Measurements from ENCODE around the gene PURB.
"Not testable (repeated sequence)": the region's sequence is repeated elsewhere in the genome, so short reads cannot be mapped to it uniquely, and the experiment has no call there.

PURB gene

GRCh38 chr7:44891372-44891771 lies 6.0 kb upstream of the PURB start:
- peak; percentile 37 for DNase-seq

DNA sequence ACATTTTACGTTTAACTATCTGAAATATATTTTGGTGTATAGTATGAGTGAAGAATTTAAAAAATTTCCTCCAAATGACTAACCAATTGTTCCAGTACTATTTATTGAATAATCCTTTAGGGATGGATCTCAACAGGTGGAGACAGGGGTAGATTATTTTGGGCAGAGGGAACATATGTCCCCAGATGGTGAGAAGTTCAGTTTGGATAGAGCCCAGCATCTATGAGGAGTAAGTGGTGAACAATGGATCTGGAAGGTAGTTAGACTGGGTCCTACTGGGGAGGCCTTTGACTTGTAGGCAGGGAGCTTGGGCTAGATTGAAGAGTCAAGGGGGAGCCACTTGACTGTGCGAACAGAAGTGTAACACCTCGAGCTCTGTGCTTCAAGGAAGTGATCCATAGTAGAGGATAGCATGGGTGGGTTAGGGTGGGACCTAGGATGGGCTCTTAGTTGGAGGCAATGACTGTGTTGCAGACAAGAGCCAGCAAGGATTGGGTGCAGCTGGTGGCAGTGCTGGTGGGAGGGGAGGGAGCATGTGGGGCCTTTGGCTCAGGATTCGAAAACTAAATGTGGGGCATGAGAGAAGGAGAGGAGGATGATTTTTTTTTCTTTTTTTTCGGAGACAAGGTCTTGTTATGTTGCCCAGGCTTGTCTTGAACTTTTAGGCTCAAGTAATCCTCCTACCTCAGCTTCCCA lies 3.9 kb upstream of the PURB start:
- DNase-seq, result no peak

DNA sequence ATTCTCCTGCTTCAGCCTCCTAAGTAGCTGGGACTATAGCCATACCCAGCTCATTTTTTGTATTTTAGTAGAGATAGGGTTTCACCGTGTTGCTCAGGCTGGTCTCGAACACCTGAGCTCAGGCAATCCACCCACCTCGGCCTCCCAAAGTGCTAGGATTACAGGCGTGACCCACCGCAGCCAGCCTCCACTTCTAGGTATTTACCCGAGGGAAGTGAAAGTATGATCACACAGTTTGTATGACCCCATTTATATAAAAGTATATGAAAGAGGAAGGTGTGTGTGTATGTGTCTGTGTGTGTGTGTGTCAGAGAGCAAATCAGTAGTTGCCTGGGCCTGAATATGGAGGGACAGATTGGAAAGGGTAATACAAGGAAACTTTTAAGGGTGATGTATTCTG lies 2.0 kb upstream of the PURB start:
- peak; percentile 58 for DNase-seq

DNA sequence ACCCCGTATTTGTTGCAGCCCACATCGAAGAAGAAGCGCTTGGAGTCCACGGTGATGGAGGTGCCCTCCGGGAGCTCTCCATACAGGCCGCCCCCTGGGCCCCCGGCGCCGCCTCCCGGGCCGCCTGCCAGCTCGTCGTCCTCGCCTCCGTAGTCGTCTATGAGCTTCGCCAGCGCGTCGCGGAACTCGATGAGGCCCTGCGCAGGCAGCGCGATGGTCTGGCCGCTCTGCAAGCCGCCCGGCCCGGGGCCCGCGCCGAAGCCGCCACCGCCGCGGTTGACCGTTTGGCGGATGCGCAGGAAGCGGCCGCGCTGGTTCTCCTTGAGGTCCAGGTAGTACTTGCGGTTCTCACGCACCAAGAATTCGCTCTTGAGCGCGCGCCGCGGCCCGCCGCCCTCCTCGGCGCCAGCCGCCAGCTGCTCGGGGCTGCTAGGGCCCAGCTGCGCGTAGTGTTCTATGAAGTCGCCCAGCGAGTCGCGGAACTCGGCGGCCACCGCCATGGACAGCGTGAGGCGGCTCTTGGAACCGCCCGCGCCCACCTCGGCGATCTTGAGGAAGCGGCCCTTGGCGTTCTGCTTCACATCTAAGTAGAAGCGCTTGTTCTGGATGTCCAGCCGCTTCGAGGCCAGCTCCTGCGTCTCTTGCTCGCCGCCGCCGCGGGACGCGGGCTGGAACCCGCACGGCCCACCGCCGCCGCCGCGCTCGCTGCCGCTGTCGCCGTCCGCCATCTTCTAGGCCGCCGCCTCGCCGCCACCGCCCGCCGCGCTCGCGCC lies 523 bp downstream of the PURB start:
- peak; percentile 42 for DNase-seq

GRCh38 chr7:44883961-44884620 lies 1.2 kb downstream of the PURB start:
- no peak for DNase-seq

DNA sequence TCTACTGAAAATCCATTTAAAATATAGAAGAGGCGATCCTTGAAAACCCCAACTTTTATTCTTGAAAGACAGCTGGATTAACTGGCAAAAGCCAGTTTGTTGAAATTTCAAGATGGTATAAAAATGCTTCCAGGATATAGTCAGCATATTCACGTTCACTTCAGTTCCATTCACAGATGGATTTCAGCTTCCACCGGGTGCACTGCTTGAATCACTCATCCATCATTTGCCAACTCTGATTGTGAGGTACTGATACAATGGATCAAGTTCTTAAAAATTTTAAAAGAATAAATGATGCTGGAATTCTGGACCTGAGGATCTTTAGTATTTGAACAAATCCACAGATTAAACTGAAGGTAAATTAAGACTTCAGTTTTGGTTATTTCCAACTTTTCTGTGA lies 2.4 kb downstream of the PURB start:
- DNase-seq, result no peak

DNA sequence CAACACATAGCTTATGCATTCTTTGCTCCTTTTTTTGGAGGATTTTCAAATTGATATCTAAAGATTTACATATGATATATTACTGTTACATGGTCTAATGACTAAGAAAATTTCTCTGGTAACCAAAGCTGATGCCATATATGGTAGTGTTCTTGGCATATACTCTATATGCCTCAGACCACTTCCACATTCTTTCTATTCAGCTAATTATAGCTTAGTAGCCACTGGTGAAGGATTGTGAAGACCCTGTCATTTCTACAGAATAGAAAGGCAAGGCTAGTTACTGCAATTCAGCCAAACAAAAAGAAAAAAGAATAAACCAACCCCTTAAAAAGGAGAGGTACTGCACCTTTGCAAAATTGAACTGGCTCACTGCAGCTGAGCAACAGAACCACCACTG lies 3.7 kb downstream of the PURB start:
- no peak for DNase-seq

- DNase-seq, result no peak
These were observed 4.2 kb downstream of the PURB start for GRCh38 chr7:44881066-44881600.

DNA sequence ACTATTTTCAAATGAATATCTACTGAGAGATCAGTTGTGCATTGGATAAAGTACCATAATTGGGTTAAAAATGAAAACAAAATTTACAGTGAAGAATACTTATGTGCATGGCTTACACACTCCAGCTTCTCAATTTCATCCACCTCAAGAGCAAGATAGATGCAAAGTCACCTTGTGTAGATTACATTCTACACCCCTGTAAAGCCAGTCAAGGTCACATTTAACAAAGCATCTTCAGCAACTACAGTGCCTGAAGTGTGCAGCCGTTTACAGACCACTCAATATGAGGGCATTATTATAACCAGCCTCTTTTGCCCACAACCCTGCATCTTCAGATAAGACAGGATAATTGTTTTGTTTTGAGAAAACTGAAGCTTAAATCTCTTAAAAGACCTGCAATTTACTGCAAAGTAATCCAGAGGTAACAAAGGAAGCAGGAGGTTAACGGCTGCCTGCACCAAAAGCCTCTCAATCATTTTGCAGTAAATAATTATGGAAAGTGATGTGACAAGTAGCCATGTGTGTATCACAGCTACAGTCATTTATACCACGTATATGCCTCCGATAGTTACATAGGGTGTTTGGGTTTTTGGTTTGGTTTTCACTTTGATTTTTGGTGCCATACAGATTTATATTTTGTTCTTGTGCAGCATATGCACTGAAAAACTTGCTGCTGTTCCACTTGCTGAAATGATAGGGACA lies 4.9 kb downstream of the PURB start:
- no peak for DNase-seq

DNA sequence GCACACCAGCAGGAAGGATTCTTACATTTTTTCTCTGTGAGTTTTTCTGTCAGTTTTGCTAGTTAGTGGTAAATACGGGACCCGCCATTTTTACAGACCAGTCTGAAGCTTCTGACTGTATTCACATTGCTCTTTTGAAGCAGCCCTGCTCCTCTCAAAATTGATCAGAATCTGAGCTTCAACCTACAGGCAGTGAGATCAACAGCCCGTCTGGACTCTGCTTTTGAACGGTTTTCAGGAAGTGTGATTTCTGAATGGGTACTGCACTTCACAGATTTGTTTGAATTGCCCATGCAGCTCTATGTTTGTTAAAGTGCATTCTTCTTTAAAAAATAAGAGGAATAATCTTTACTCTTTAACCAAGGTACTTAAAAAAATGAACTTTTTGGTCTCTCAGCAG lies 8.9 kb downstream of the PURB start:
- DNase-seq, result no peak

GRCh38 chr7:44875241-44875640 lies 10.1 kb downstream of the PURB start:
- no peak for DNase-seq

DNA sequence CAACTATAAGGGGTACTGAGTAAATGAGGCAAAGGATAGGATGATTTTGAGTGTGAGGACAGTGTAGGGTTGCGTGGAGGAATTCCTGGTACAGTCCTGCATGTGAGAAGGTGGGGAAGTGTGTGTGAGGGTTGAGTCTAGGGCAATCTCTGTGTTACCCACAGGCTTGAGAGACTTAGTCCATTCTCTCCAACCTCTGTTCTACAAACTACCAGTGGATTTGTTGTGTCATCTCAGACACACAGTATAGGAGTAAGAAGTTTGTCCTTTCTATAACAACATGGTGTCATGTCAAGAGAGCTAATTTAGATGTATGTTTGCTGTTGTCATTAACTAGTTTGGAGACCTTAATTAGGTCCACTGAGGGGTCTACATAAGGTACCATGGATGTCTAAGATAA lies 12.5 kb downstream of the PURB start:
- no peak for DNase-seq

GRCh38 chr7:44871918-44872317 lies 13.4 kb downstream of the PURB start:
- not testable (repeated sequence) for DNase-seq

GRCh38 chr7:44870780-44871179 lies 14.6 kb downstream of the PURB start:
- not testable (repeated sequence) for DNase-seq

- not testable (repeated sequence) for DNase-seq
These were observed 15.0 kb downstream of the PURB start for GRCh38 chr7:44870336-44870735.

DNA sequence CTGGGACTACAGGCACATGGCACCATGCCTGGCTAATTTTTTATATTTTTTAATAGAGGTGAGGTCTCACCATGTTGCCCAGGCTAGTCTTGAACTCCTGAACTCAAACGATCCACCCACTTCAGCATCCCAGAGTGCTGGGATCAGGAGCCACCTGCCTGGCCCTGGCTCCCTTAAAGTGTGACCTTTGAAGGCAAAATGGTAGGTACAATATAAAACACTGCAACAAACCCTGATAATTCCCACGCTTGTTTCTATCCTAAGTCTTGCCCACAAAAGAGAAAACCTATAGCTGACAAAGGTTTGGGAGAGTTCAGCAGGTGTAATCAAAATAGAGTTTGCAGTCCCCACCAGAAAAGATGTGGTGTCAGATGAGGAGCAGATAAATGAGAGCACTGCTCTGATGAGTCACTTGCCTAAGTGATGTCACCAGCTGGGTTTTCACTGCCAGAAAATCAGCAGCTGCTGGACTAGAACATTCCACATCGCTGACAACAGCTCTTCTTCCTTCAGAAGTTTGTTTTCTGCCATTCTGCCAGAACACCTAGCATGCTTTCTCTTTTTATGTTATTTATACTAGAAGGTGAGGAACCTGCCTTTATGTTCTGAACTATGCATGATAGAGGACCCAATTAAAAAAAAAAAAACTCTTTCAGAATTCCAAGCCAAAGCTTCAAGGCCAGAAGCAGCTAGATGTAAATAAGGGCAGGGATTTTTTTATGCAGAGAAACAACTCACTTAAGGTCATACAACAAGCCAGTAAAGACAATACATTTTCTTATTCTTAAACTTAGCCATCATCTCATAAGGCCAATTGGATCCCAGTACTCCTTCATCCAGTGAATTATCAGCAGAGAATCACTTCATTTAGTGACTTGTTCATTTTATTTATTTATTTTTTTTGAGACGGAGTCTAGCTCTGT lies 18.0 kb downstream of the PURB start:
- DNase-seq, result no peak

DNA sequence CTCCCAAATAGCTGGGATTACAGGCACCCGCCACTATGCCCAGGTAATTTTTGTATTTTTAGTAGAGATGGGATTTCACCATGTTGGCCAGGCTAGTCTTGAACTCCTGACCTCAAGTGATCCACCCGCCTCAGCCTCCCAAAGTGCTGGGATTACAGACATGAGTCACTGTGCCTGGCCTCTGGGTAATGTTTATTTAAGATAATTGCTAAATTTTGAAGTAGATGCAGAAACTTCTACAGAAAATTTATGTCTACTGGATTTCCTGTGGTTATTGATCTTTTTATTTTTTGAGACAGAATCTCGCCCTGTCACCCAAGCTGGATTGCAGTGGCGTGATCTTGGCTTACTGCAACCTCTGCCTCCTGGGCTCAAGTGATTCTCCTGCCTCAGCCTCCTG lies 23.4 kb downstream of the PURB start:
- DNase-seq, result not testable (repeated sequence)

DNA sequence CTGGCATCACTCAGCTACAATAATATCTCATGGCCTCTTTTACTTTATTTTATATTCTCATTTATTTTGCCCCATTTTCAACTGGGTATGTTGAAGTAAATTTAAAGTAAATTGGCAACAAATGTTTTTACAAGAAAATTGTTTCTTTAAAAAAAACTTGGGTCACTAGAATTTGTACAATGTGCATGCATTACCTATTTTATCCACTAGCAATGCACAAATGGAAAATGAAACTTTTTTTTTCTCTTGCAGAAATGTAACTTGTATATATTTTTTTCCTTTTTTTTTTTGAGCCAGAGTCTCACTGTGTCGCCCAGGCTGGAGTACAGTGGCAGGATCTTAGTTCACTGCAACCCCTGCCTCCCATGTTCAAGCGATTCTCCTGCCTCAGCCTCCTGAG lies 27.2 kb downstream of the PURB start:
- DNase-seq, result no peak

DNA sequence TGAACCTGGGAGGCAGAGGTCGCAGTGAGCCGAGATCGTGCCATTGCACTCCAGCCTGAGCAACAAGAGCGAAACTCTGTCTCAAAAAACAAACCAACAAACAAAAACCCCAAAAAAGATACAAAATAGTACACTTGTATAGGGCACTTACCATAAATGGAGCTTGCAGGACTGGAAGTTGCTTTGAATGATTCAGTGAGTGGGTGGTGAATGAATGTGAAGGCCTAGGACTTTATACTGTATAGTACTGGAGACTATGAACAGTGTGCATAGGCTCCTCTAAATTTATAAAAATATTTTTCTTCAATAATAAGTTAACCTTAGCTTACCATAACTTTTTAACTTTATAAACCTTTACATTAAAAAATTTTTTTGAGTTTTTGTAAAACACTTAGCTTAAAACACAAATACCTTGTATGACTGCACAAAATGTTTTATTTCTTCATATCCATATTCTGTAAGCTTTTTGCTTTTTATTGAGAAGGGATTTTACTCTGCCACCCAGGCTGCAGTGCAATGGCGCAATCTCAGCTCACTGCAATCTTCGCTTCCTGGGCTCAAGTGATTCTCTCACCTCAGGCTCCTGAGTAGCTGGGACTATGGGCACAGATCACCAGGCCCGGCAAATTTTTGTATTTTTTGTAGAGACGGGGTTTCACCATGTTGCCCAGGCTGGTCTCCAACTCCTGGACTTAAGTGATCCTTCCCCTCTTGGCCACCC lies 30.5 kb downstream of the PURB start:
- no peak for DNase-seq

GRCh38 chr7:44853391-44853790 lies 31.9 kb downstream of the PURB start:
- DNase-seq, result no peak

DNA sequence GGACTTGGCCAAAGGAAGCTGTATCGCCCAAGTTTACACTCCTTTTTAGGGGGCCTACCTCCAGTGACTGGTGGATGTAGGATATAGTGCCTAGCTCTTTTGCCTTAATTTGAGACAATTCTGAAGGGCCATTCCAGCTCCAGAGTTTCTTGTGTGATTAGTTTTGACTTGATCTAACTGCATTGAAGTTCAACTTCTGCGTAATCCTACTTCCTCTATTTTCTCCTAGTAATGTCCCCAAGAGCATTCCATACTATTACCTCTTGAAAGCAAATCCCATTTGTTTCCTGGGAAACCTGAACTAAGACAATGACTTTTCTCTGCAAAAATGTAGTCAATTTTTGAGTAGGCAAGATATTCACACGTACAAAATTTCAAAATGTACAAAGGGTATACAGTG lies 32.7 kb downstream of the PURB start:
- DNase-seq, result no peak

Measured in CD4-positive, alpha-beta T cell treated with Interferon gamma for 1 hour (primary cell).